Measurements from ENCODE around the gene SETX. TPM values are rescaled to one million over a fixed set of nuclear protein-coding genes. Genes with fewer than 3 reads are reported as not detected.

The SETX gene, protein sequence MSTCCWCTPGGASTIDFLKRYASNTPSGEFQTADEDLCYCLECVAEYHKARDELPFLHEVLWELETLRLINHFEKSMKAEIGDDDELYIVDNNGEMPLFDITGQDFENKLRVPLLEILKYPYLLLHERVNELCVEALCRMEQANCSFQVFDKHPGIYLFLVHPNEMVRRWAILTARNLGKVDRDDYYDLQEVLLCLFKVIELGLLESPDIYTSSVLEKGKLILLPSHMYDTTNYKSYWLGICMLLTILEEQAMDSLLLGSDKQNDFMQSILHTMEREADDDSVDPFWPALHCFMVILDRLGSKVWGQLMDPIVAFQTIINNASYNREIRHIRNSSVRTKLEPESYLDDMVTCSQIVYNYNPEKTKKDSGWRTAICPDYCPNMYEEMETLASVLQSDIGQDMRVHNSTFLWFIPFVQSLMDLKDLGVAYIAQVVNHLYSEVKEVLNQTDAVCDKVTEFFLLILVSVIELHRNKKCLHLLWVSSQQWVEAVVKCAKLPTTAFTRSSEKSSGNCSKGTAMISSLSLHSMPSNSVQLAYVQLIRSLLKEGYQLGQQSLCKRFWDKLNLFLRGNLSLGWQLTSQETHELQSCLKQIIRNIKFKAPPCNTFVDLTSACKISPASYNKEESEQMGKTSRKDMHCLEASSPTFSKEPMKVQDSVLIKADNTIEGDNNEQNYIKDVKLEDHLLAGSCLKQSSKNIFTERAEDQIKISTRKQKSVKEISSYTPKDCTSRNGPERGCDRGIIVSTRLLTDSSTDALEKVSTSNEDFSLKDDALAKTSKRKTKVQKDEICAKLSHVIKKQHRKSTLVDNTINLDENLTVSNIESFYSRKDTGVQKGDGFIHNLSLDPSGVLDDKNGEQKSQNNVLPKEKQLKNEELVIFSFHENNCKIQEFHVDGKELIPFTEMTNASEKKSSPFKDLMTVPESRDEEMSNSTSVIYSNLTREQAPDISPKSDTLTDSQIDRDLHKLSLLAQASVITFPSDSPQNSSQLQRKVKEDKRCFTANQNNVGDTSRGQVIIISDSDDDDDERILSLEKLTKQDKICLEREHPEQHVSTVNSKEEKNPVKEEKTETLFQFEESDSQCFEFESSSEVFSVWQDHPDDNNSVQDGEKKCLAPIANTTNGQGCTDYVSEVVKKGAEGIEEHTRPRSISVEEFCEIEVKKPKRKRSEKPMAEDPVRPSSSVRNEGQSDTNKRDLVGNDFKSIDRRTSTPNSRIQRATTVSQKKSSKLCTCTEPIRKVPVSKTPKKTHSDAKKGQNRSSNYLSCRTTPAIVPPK (N-terminal part only)
- 47.5 TPM for total RNA-seq

DNA sequence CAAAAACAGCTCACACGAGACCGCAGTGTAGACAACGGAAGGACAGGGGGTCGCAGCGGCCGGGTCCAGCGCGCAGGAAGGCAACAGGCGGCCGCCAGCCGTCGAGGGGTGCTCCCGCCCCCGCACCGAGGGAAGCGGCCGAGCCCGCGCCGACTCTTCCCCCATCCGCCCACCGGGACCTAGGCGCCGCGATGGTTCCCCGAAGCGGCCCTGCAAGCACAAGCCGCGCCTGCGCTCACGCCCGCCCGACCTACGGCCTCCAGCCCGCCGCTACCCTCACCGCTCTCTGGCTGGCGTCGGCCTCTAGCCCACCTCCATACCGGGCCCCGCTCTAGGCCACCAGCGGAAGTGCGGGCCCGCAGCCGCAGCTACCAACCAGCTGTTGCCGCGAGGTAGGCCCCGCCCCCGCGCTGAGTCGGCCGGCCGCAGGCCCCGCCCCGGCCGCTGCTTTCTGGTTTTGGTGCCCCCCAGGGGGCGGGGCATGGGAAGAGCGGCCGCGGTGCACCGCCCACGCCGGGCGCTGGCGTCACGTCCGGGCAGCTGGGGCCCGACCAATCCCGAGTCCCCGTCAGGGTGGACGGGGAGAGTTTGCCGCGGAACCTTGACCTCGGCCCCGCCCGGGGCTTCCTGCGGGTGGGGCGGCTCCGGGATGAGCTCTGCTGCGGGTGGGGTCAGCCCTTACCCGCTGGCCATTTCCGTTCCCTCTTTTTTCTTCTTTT is at the start of gene SETX:
Gene SETX (minus strand): TSS at position 350 of the 719 bp plus-strand sequence. CDS start 5,558 bp downstream, outside the sequence.
- no peaks in the 10 kb centered on the region for H3K9me3 ChIP-seq (ENCODE audit: control insufficient read depth in 3 of 3, low read length in 3 of 3)
- H3K4me1 ChIP-seq (ENCODE audit: control insufficient read depth in 3 of 3, insufficient read depth in 3 of 3, low read length in 3 of 3), result peaks cover 18 to 39% (median 27%) of the 10 kb centered on the region in 3 donors
- H3K27ac ChIP-seq (ENCODE audit: low read depth, low read length), result peak within 1 kb of the TSS; percentile 93
- peak within 1 kb of the TSS; percentile 95 to 96 (median 95) for H3K9ac ChIP-seq (ENCODE audit: low read depth in 1 of 3, low read length in 3 of 3)
- peak within 1 kb of the TSS; percentile 89 to 97 (median 94) for H3K4me3 ChIP-seq (ENCODE audit: low read length in 3 of 3)
- H3K36me3 ChIP-seq (ENCODE audit: control insufficient read depth in 3 of 3, insufficient read depth in 3 of 3, low read length in 3 of 3), result peaks cover 4 to 19% (median 17%) of the 10 kb centered on the region in 3 donors
- no peaks in the 10 kb centered on the region for H3K27me3 ChIP-seq (ENCODE audit: control insufficient read depth in 3 of 3, insufficient read depth in 3 of 3, low read length in 3 of 3)

DNA sequence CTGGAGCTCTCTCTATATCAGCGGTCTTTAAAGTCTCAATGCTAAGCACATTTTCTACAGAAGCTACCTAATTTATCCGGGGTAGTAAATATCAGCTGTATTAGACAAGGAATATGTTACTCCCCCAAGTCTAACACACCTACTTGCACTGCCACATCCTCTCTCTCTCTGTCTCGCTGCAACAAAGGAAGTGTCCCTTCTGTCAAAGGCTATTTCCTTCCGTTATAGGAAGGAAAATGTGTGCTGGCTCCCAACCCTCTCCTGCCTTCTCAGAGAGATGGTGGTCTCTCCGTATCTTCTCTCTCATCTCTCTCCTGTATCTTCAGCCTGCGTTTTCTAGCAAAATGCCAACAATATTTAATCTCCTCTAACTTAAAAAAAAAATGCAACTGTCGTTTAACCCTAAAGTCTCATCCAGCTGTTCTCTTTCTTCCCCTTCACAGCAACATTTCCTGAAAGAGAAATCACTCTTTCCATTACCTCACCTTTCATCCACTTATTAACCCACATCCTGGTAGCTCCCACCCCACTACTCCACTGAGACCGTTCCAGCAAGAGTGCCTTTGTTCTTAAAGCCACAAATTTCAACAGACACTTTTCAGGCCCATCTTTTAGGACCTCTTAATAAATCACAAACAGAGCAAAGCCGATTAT is 49.6 kb upstream of the SETX start:
- Histone ChIP-seq H3K27ac (ENCODE audit: low read depth, low read length) (no peak overlapping the region), H3K36me3 (ENCODE audit: control insufficient read depth in 3 of 3, insufficient read depth in 3 of 3, low read length in 3 of 3) (peaks cover 6 to 12% (median 12%) of the 10 kb centered on the region in 3 donors), H3K9me3 (ENCODE audit: control insufficient read depth in 3 of 3, low read length in 3 of 3) (no peaks in the 10 kb centered on the region), H3K27me3 (ENCODE audit: control insufficient read depth in 3 of 3, insufficient read depth in 3 of 3, low read length in 3 of 3) (peaks cover under 1 to 3% (median 2%) of the 10 kb centered on the region in 3 donors), H3K9ac (ENCODE audit: low read depth in 1 of 3, low read length in 3 of 3) (no peak overlapping the region), H3K4me3 (ENCODE audit: low read length in 3 of 3) (no peak overlapping the region), H3K4me1 (ENCODE audit: control insufficient read depth in 3 of 3, insufficient read depth in 3 of 3, low read length in 3 of 3) (peaks cover 12 to 17% (median 15%) of the 10 kb centered on the region in 3 donors)

DNA sequence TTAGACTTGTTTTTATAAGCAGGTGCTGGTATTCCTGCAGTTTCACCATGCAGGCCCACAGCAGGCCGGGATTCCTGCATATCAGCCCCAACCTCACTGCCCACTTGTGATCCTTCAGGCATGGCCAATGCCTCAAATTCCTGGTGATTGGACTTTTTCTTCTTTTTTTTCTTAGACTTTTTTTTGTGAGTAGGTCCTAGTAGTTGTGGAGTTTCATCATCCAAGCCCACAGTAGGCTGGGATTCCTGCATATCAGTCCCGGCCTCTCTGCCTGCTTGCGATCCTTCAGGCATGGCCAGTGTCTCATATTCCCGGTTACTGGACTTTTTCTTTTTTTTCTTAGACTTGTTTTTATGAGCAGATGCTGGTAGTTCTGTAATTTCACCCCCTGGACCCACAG is 47.0 kb upstream of the SETX start:
- Histone ChIP-seq H3K36me3 (ENCODE audit: control insufficient read depth in 3 of 3, insufficient read depth in 3 of 3, low read length in 3 of 3) (peaks cover 19 to 31% (median 28%) of the 10 kb centered on the region in 3 donors), H3K27me3 (ENCODE audit: control insufficient read depth in 3 of 3, insufficient read depth in 3 of 3, low read length in 3 of 3) (no peaks in the 10 kb centered on the region), H3K27ac (ENCODE audit: low read depth, low read length) (no peak overlapping the region)

DNA sequence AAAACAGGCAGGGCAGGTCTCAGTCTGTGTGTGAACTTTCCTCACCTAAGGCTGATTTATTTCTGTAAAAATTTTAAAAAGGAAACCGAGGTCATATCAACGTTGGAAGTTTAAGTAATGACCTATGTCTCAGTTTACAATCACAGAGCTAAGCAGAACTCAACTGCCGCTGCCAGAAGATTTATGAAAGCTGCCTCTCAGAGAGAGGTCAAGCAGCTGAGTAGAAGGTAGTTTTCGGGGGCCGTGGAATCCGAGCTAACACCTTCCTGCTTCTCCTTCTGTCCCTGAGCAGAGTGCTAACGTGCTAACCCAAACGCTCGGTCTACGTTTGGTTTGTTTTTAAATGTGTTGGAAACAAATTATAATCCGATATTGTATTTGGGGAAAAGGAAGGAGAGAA is 40.8 kb upstream of the SETX start:
- no peak overlapping the region for H3K27ac ChIP-seq (ENCODE audit: low read depth, low read length)
- H3K4me3 ChIP-seq (ENCODE audit: low read length in 3 of 3), result no peak overlapping the region
- no peaks in the 10 kb centered on the region for H3K27me3 ChIP-seq (ENCODE audit: control insufficient read depth in 3 of 3, insufficient read depth in 3 of 3, low read length in 3 of 3)
- no peak overlapping the region for H3K9ac ChIP-seq (ENCODE audit: low read depth in 1 of 3, low read length in 3 of 3)
- H3K9me3 ChIP-seq (ENCODE audit: control insufficient read depth in 3 of 3, low read length in 3 of 3), result no peaks in the 10 kb centered on the region
- peaks cover 0 to 3% (median 0%) of the 10 kb centered on the region in 3 donors for H3K4me1 ChIP-seq (ENCODE audit: control insufficient read depth in 3 of 3, insufficient read depth in 3 of 3, low read length in 3 of 3)
- H3K36me3 ChIP-seq (ENCODE audit: control insufficient read depth in 3 of 3, insufficient read depth in 3 of 3, low read length in 3 of 3), result peaks cover 35 to 66% (median 58%) of the 10 kb centered on the region in 3 donors

More for the DNA sequence above, 47.0 kb upstream of the SETX start:
- H3K9ac ChIP-seq (ENCODE audit: low read depth in 1 of 3, low read length in 3 of 3), result no peak overlapping the region
- H3K9me3 ChIP-seq (ENCODE audit: control insufficient read depth in 3 of 3, low read length in 3 of 3), result no peaks in the 10 kb centered on the region
- H3K4me1 ChIP-seq (ENCODE audit: control insufficient read depth in 3 of 3, insufficient read depth in 3 of 3, low read length in 3 of 3), result peaks cover 7 to 12% (median 11%) of the 10 kb centered on the region in 3 donors
- H3K4me3 ChIP-seq (ENCODE audit: low read length in 3 of 3), result no peak overlapping the region

DNA sequence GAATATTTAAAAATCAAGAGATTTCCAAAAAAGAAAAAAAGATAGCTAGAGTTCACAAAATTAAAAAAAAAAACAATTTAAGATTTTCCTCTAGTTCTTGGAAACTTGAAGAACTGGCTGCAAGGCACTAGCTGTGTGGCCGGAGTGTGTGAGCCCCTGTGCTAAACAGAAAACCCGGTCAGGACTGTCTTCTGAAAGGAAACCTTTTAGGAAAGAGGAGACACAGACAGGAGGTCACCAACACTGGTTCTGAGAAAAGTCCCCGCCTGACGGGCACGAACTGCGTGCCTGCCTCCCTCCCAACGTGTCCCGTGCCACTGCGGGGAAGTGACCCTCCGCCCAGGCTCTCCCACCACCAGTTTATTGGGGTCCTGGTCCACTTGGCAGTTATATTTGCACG is 36.7 kb upstream of the SETX start:
- Histone ChIP-seq H3K27ac (ENCODE audit: low read depth, low read length) (no peak overlapping the region), H3K4me3 (ENCODE audit: low read length in 3 of 3) (no peak overlapping the region), H3K9ac (ENCODE audit: low read depth in 1 of 3, low read length in 3 of 3) (no peak overlapping the region), H3K9me3 (ENCODE audit: control insufficient read depth in 3 of 3, low read length in 3 of 3) (no peaks in the 10 kb centered on the region), H3K4me1 (ENCODE audit: control insufficient read depth in 3 of 3, insufficient read depth in 3 of 3, low read length in 3 of 3) (peaks cover 0 to 3% (median 0%) of the 10 kb centered on the region in 3 donors), H3K36me3 (ENCODE audit: control insufficient read depth in 3 of 3, insufficient read depth in 3 of 3, low read length in 3 of 3) (peaks cover 44 to 74% (median 64%) of the 10 kb centered on the region in 3 donors), H3K27me3 (ENCODE audit: control insufficient read depth in 3 of 3, insufficient read depth in 3 of 3, low read length in 3 of 3) (no peaks in the 10 kb centered on the region)

DNA sequence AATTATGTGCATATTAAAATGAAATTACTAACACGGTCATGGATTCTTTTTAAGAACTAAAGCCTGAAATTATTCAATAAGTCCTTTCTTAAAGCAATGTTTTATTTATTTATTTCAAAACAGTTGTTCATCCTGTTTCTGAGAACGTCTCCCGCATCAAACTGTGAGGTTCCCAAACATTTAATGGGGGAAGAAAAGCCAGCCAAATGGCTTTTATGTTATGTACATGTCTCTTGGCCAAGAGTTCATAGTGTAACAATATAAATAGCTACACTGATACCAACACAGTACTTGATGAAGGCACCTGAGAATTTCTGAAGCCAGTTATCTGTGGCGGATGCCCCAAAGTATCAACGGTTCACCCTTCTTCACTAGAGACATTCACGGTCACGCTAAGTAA is 36.2 kb upstream of the SETX start:
- H3K27ac ChIP-seq (ENCODE audit: low read depth, low read length), result no peak overlapping the region
- H3K9me3 ChIP-seq (ENCODE audit: control insufficient read depth in 3 of 3, low read length in 3 of 3), result no peaks in the 10 kb centered on the region
- H3K36me3 ChIP-seq (ENCODE audit: control insufficient read depth in 3 of 3, insufficient read depth in 3 of 3, low read length in 3 of 3), result peaks cover 42 to 74% (median 63%) of the 10 kb centered on the region in 3 donors
- peaks cover 0 to 3% (median 0%) of the 10 kb centered on the region in 3 donors for H3K4me1 ChIP-seq (ENCODE audit: control insufficient read depth in 3 of 3, insufficient read depth in 3 of 3, low read length in 3 of 3)
- no peaks in the 10 kb centered on the region for H3K27me3 ChIP-seq (ENCODE audit: control insufficient read depth in 3 of 3, insufficient read depth in 3 of 3, low read length in 3 of 3)
- no peak overlapping the region for H3K4me3 ChIP-seq (ENCODE audit: low read length in 3 of 3)
- H3K9ac ChIP-seq (ENCODE audit: low read depth in 1 of 3, low read length in 3 of 3), result no peak overlapping the region

DNA sequence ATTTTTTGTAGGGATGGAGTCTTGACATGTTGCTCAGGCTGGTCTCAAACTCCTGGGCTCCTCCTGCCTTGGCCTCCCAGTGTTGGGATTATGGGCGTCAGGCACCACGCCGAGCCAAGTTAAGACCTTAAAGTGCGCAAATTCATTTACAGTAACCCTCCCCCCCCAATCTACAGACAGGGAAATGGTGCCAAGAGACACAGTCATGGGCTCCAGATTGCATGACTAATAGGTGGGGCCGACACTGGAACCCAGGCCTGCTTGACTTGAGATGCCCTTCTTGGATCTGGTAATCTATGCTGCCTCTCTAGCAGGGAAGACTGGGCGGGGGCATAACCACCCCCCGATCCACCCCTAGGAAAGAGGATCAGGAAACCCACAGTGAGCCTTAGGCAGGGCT is 32.3 kb upstream of the SETX start:
- Histone ChIP-seq H3K27ac (ENCODE audit: low read depth, low read length) (no peak overlapping the region), H3K27me3 (ENCODE audit: control insufficient read depth in 3 of 3, insufficient read depth in 3 of 3, low read length in 3 of 3) (no peaks in the 10 kb centered on the region), H3K9me3 (ENCODE audit: control insufficient read depth in 3 of 3, low read length in 3 of 3) (no peaks in the 10 kb centered on the region), H3K9ac (ENCODE audit: low read depth in 1 of 3, low read length in 3 of 3) (no peak overlapping the region), H3K4me1 (ENCODE audit: control insufficient read depth in 3 of 3, insufficient read depth in 3 of 3, low read length in 3 of 3) (no peaks in the 10 kb centered on the region), H3K4me3 (ENCODE audit: low read length in 3 of 3) (no peak overlapping the region), H3K36me3 (ENCODE audit: control insufficient read depth in 3 of 3, insufficient read depth in 3 of 3, low read length in 3 of 3) (peaks cover 39 to 75% (median 59%) of the 10 kb centered on the region in 3 donors)

DNA sequence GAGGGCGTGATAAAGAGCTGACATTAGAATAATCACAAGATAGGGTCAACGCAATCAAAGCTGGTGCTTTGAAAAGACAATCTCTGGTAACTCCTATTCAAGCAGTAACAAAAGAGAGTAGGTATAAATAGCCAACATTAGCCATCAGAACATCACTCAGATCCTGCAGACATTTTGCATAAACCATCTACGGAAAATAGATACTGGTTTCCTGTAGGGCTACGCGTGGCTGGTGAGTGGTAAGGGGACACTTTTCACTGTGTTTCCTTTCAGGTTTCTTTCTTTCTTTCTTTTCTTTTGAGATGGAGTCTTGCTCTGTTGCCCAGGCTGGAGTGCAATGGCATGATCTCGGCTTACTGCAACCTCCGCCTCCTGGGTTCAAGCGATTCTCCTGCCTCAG is 29.6 kb upstream of the SETX start:
- Histone ChIP-seq H3K9me3 (ENCODE audit: control insufficient read depth in 3 of 3, low read length in 3 of 3) (no peaks in the 10 kb centered on the region), H3K27me3 (ENCODE audit: control insufficient read depth in 3 of 3, insufficient read depth in 3 of 3, low read length in 3 of 3) (no peaks in the 10 kb centered on the region), H3K27ac (ENCODE audit: low read depth, low read length) (no peak overlapping the region), H3K9ac (ENCODE audit: low read depth in 1 of 3, low read length in 3 of 3) (no peak overlapping the region), H3K36me3 (ENCODE audit: control insufficient read depth in 3 of 3, insufficient read depth in 3 of 3, low read length in 3 of 3) (peaks cover 25 to 56% (median 48%) of the 10 kb centered on the region in 3 donors), H3K4me3 (ENCODE audit: low read length in 3 of 3) (no peak overlapping the region), H3K4me1 (ENCODE audit: control insufficient read depth in 3 of 3, insufficient read depth in 3 of 3, low read length in 3 of 3) (no peaks in the 10 kb centered on the region)

All from skeletal muscle tissue (tissue), 4 donors.